Measurements from ENCODE around the gene KRT6A. TPM values are rescaled to one million over a fixed set of nuclear protein-coding genes. Genes with fewer than 3 reads are reported as not detected.

The KRT6A gene
- total and polyA plus RNA-seq, 9 of the 15 experiments (the other 6 are each of a cell fraction or from before 2014, with no cell fraction given), result 0.26 TPM; not detected in 8

DNA sequence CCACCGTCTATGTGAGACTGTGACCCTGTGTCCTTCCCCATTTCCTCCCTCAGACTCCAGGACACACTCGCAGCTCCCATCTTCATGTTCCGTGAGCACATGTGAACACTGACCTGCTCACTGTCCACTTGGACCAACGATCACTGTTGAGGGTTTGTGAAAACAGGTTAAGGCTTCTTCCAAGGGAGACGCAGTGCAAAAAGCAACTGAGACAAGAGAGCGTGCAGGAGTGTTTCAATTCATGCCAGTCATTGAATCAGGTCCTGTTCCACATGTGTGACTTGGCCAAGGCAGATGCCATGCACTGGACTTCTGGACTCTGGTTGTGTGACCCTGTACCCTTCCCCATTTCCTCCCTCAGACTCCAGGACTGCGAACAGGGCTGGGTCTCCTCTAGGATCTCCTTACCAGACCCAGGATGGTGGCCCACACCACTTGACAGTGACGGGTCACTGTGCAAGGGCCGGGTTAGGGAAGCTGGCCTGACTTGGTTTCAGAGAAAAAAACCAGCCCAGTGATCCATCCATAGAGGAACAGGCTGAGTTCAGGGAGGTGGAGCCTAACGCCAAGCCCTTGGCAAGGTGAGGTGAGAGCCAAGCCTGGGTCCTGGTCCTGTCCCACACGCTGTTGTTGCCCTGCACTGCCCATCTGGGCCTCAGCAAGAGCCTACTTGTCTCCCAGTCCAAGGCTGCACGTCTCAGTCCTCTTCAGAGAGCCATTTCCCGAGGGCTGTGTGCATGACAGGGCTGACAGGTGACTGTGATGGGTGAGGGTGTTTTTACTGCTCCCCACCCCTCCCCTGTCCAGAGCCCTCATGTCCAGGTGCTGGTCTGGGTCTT, 32.8 kb upstream of the KRT6A start (continued):
- TF ChIP-seq KDM2B (CRISPR knock-in tag; IDR thresholded peaks at IDR 0.05) (no peak), MCM2 (IDR thresholded peaks at IDR 0.05; ENCODE audit: low read depth) (no peak), SPI1 (IDR thresholded peaks at IDR 0.05; ENCODE audit: borderline replicate concordance, low read depth, low read length) (no peak), HNRNPK (IDR thresholded peaks at IDR 0.05; ENCODE audit: low read depth, low read length, poor library complexity, severe bottlenecking) (no peak)
- TF ChIP-seq, protein P1, sequence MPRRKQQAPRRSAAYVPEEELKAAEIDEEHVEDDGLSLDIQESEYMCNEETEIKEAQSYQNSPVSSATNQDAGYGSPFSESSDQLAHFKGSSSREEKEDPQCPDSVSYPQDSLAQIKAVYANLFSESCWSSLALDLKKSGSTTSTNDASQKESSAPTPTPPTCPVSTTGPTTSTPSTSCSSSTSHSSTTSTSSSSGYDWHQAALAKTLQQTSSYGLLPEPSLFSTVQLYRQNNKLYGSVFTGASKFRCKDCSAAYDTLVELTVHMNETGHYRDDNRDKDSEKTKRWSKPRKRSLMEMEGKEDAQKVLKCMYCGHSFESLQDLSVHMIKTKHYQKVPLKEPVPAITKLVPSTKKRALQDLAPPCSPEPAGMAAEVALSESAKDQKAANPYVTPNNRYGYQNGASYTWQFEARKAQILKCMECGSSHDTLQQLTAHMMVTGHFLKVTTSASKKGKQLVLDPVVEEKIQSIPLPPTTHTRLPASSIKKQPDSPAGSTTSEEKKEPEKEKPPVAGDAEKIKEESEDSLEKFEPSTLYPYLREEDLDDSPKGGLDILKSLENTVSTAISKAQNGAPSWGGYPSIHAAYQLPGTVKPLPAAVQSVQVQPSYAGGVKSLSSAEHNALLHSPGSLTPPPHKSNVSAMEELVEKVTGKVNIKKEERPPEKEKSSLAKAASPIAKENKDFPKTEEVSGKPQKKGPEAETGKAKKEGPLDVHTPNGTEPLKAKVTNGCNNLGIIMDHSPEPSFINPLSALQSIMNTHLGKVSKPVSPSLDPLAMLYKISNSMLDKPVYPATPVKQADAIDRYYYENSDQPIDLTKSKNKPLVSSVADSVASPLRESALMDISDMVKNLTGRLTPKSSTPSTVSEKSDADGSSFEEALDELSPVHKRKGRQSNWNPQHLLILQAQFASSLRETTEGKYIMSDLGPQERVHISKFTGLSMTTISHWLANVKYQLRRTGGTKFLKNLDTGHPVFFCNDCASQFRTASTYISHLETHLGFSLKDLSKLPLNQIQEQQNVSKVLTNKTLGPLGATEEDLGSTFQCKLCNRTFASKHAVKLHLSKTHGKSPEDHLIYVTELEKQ (CRISPR knock-in tag; IDR thresholded peaks at IDR 0.05), result no peak
- TF ChIP-seq, protein P2, sequence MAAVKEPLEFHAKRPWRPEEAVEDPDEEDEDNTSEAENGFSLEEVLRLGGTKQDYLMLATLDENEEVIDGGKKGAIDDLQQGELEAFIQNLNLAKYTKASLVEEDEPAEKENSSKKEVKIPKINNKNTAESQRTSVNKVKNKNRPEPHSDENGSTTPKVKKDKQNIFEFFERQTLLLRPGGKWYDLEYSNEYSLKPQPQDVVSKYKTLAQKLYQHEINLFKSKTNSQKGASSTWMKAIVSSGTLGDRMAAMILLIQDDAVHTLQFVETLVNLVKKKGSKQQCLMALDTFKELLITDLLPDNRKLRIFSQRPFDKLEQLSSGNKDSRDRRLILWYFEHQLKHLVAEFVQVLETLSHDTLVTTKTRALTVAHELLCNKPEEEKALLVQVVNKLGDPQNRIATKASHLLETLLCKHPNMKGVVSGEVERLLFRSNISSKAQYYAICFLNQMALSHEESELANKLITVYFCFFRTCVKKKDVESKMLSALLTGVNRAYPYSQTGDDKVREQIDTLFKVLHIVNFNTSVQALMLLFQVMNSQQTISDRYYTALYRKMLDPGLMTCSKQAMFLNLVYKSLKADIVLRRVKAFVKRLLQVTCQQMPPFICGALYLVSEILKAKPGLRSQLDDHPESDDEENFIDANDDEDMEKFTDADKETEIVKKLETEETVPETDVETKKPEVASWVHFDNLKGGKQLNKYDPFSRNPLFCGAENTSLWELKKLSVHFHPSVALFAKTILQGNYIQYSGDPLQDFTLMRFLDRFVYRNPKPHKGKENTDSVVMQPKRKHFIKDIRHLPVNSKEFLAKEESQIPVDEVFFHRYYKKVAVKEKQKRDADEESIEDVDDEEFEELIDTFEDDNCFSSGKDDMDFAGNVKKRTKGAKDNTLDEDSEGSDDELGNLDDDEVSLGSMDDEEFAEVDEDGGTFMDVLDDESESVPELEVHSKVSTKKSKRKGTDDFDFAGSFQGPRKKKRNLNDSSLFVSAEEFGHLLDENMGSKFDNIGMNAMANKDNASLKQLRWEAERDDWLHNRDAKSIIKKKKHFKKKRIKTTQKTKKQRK (IDR thresholded peaks at IDR 0.05; ENCODE audit: borderline replicate concordance, low read depth, low read length), result no peak
